Stomach (tissue), 4 donors: ENCODE results near the gene PHACTR3.

Experiments used
- CTCF ChIP-seq, 7 experiments: fragments of 450-650 bp in 4 of 7; fragments of 200-600 bp in 3 of 7; sonication (generic) in 3 of 7; IDR thresholded peaks; one replicate each; pipeline ENCODE4 v1.5.1; 2016 to 2019; ENCODE audit warnings: antibody characterized with exemption in 7 of 7, control low read depth in 2 of 7, mild to moderate bottlenecking in 1 of 7
- POLR2A ChIP-seq, 4 donors: fragments of 450-650 bp; IDR thresholded peaks; one replicate each; pipeline ENCODE4 v1.6.1; 2016; ENCODE audit warnings: antibody characterized with exemption in 4 of 4, control low read depth in 2 of 4, mild to moderate bottlenecking in 1 of 4, moderate library complexity in 1 of 4

GRCh38 chr20:59628171-59628570 is 23.8 kb downstream of the PHACTR3 start:
- TF ChIP-seq CTCF (IDR thresholded peaks at IDR 0.05) (no peak), POLR2A (IDR thresholded peaks at IDR 0.05) (no peak)
